ENCODE data around the gene ATP5MC2. TPM values are rescaled to one million over a fixed set of nuclear protein-coding genes. Genes with fewer than 3 reads are reported as not detected.

Gene ATP5MC2
- total RNA-seq, 1 donor from 2014 or later = 330 TPM

DNA sequence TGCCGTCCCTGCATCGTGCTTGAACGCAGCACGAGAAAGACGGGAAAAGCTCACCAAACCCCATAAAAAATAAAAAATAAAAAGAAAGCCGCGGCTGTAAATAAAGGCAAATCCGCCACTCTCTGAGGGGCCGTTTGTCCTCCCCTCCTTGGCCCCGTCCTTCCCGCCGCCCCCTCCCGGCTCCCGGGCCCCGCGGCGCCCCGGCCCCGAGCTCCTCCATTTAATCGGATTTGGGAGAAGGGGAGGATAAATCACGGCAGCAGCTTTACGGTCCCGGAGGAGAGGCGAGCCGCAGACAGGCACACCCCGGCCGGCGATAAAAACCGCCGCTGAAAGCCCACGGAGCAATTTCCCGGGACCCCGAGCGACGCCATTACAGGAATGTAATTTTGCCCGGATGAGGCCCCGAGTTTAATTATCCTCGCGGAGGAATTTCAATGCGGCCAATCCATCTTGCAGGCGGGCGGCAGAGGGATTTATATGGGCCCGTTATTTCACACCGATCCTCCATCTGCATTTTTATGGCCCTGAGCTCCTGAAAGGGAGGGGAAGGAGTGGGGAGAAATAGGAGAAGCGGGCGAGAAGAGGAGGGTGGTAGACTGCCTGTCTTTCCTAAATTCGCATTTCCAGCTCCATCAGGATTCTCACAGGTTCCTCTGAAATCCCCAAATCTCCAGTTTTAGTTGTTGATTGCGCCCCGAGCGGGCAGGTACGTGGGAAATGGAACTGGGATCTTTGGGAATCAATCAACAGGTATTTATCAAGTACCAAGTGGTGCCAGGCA, 1.3 kb upstream of the ATP5MC2 start:
- Mint-ChIP-seq H3K27me3 (peaks cover 21% of the 10 kb centered on the region), H3K36me3 (ENCODE audit: low read depth) (peaks cover 23% of the 10 kb centered on the region), H3K4me3 (peak overlapping the region; percentile 99), H3K4me1 (peaks cover 30% of the 10 kb centered on the region), H3K27ac (no peak overlapping the region), H3K9me3 (no peaks in the 10 kb centered on the region)
- POLR2A ChIA-PET = interaction anchor here (1.8 kb wide), 1 partner anchor 51 kb away, joined by 10 read pairs; the partner anchor contains the start of gene ATF7
- peak; percentile 22 for DNase-seq
- intact Hi-C loops (cut with micrococcal nuclease) = loop anchor here (2.0 kb wide), 1 partner anchor 18 kb away; no protein-coding TSS in a partner anchor
- CTCF ChIA-PET = interaction anchor here (0.6 to 4.8 kb wide), 6 partner anchors 50 to 353 kb away, joined by 3 to 79 read pairs (median 4); partner anchors contain the start of gene CALCOCO1
- ATAC-seq (ENCODE audit: low read depth) = no peak
- TF ChIP-seq, protein P1, sequence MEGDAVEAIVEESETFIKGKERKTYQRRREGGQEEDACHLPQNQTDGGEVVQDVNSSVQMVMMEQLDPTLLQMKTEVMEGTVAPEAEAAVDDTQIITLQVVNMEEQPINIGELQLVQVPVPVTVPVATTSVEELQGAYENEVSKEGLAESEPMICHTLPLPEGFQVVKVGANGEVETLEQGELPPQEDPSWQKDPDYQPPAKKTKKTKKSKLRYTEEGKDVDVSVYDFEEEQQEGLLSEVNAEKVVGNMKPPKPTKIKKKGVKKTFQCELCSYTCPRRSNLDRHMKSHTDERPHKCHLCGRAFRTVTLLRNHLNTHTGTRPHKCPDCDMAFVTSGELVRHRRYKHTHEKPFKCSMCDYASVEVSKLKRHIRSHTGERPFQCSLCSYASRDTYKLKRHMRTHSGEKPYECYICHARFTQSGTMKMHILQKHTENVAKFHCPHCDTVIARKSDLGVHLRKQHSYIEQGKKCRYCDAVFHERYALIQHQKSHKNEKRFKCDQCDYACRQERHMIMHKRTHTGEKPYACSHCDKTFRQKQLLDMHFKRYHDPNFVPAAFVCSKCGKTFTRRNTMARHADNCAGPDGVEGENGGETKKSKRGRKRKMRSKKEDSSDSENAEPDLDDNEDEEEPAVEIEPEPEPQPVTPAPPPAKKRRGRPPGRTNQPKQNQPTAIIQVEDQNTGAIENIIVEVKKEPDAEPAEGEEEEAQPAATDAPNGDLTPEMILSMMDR (IDR thresholded peaks at IDR 0.05) = no peak

GRCh38 chr12:53676656-53677015, 753 bp upstream of the ATP5MC2 start:
- no peak for ATAC-seq (ENCODE audit: low read depth)
- Mint-ChIP-seq H3K27ac (no peak overlapping the region), H3K4me3 (peak overlapping the region; percentile 99), H3K4me1 (peaks cover 30% of the 10 kb centered on the region), H3K27me3 (peaks cover 18% of the 10 kb centered on the region), H3K36me3 (ENCODE audit: low read depth) (peaks cover 27% of the 10 kb centered on the region), H3K9me3 (no peaks in the 10 kb centered on the region)
- TF ChIP-seq, protein P1 (IDR thresholded peaks at IDR 0.05) = no peak
- CTCF ChIA-PET = interaction anchor here (1.0 to 4.8 kb wide), 7 partner anchors 53 to 352 kb away, joined by 3 to 79 read pairs (median 3); no protein-coding TSS in a partner anchor
- POLR2A ChIA-PET = interaction anchor here (0.7 to 2.8 kb wide), 16 partner anchors 9 to 671 kb away, joined by 3 to 33 read pairs (median 4); partner anchors contain the start of genes AAAS, ATF7, CALCOCO1 and CISTR
- peak; percentile 25 for DNase-seq
- intact Hi-C loops (cut with micrococcal nuclease) = loop anchor here (1.0 to 2.0 kb wide), 7 partner anchors 18 to 352 kb away; partner anchors contain the start of genes ATF7 and CALCOCO1

DNA sequence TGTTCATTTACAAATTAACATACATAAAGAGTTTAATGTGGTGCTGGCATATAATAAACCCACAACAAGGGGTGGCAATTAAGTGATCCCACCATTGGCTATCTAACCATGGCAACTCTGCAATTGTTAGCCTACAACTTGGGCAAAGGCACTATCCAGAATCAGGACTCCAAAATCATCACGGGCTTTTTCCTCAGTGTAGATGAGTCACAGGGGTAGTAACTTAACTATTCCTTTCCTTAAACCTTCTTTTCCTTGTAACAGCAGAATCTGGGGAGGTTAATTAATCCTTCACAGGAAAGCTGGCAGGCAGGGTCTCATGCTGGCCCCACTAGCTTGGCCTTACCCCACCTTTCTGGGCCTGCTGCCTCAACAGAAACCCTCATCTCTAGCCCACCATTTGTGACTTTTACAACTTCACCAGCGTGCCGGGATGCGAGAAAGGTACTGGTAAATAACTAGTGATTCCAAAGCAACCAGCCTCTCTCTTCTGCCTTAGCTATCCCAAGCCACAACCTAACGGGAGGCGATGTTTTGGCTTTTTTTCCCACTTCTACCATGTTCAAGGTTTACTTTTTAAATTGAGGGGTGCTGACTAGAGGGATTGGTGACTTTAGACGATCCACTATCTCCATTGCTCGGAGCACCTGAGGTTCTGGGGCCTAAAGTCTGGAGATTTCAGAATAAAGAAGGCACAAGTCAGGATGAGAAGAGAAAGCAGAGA, 744 bp downstream of the ATP5MC2 start:
- ATAC-seq (ENCODE audit: low read depth) = no peak
- CTCF ChIA-PET = interaction anchor here (0.6 to 4.8 kb wide), 13 partner anchors 23 to 136 kb away, joined by 3 to 79 read pairs (median 4); partner anchors contain the start of genes ATF7 and CALCOCO1
- intact Hi-C loops (cut with micrococcal nuclease) = no loop called here

GRCh38 chr12:53670971-53671370, 4.9 kb downstream of the ATP5MC2 start:
- peaks cover 73% of the 10 kb centered on the region for H3K36me3 Mint-ChIP-seq (ENCODE audit: low read depth)

More for the DNA sequence above, 744 bp downstream of the ATP5MC2 start:
- no peak for DNase-seq
- peak overlapping the region; percentile 99 for H3K4me3 Mint-ChIP-seq
- peaks cover 41% of the 10 kb centered on the region for H3K36me3 Mint-ChIP-seq (ENCODE audit: low read depth)
- H3K4me1 Mint-ChIP-seq = peaks cover 30% of the 10 kb centered on the region
- POLR2A ChIA-PET = interaction anchor here (0.6 to 2.8 kb wide), 20 partner anchors 8 to 669 kb away, joined by 3 to 33 read pairs (median 4); partner anchors contain the start of genes AAAS, ATF7, CALCOCO1 and CISTR
- H3K27me3 Mint-ChIP-seq = peaks cover 17% of the 10 kb centered on the region
- TF ChIP-seq, protein P1 (IDR thresholded peaks at IDR 0.05) = no peak
- peak overlapping the region; percentile 97 for H3K27ac Mint-ChIP-seq
- no peaks in the 10 kb centered on the region for H3K9me3 Mint-ChIP-seq

More at GRCh38 chr12:53670971-53671370, 4.9 kb downstream of the ATP5MC2 start:
- ATAC-seq (ENCODE audit: low read depth) = no peak
- H3K9me3 Mint-ChIP-seq = no peaks in the 10 kb centered on the region
- no peak for DNase-seq
- no peak overlapping the region for H3K27ac Mint-ChIP-seq
- H3K27me3 Mint-ChIP-seq = peaks cover under 1% of the 10 kb centered on the region
- intact Hi-C loops (cut with micrococcal nuclease) = no loop called here
- no peak overlapping the region for H3K4me3 Mint-ChIP-seq
- TF ChIP-seq, protein P1 (IDR thresholded peaks at IDR 0.05) = no peak
- ChIA-PET CTCF (no interaction called here), POLR2A (interaction anchor here (0.7 kb wide), 2 partner anchors 115 to 135 kb away, joined by 3 read pairs; no protein-coding TSS in a partner anchor)
- H3K4me1 Mint-ChIP-seq = peaks cover 26% of the 10 kb centered on the region

Measured in activated B cell treated with CpG ODN at 0.5 μM for 24 hours (primary cell).